A549 treated with Mapracorat at 1 μM for 4 hours (cell line): ENCODE data around the gene ARID1A. TPM values are rescaled to one million over a fixed set of nuclear protein-coding genes. Genes with fewer than 3 reads are reported as not detected.

Experiments
- total RNA-seq: library from RNA; stranded (reverse); fragments of 200-300 nt; extraction: Qiagen RNA extraction; gene quantifications from 5 replicates; pipeline ENCODE4 v1.2.3, GENCODE V29; 2022

Gene ARID1A
- 33.6 to 39.1 TPM (median 35.6 TPM) in 5 replicates for total RNA-seq

DNA sequence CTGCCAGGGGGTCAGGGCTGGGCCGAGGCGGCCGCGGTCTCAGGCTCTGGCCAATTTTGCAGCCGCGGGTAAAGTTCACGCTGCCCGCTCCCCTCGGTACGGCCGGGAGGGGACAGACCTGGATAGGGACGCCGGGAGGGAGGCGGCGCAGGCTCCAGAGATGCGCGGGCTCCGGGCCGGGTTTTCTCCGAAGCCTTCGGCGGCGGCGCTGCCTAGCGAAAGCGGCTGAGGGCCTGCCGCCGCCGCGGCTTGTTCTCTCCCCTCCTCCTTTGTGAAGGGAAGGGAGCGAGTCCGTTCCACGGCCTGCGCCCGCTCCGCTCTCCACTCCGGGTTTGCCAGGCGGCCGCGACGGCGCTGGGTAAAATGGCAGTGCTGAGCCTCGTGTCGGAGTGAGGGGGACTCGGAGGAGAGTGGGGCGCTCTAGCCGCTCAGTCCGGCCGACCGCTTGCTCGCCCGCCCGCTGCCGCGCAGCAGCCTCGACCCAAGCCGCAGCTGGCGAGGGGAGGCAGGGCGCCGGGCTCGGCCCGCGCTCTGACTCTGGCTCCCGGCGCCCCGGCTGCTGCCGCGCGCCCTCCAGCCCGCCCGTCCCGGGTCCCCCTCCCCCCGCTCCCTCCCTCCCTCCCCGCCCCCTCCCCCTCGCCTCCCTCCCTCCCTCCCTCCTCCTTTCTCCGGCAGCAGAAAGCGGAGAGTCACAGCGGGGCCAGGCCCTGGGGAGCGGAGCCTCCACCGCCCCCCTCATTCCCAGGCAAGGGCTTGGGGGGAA, at the start of gene ARID1A:
Gene ARID1A (plus strand): TSS at position 660 of the 763 bp plus-strand sequence. CDS start 389 bp downstream, outside the sequence.

DNA sequence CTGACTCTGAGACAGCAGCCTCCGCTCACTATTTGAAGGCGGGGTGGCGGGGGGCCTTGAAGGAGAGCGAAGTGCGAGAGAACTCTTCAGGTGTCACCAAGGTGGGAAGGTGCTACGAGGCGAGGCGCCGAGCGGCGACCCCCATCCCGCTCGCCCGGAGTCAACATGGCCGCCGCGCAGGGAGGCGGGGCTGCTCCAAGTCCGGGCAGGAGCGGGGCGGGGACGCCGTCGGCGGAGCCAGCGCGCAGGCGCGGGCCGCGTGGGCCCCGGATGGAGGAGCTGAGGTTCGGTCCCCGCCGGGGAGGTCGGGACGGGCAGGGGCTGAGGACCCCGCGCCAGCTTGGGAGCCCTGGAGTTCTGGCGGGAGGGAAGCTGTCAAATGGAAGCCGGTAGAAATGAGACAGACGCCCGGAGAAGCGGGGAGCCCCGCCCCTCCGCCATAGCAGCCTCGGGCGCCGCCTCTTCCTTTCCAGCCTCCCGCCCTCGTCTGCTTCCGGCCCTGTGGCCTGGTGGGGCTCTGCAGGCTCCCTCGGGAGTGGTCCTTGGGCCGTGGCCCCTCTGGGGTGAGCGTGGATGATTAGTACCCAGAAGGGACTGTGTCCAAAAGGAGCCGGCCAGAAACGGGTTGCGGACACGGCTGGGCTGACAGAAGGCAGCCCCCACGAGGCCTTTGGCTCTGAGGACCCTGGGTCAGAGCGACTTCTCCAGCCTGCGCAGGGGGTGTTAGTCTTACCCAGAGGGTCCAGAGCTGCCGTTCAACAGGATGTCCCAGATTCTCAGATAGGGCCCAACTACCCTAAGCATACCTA, 92.1 kb downstream of the ARID1A start, which contains the start of gene PIGV:
Gene PIGV (plus strand): TSS at position 245 of the 809 bp plus-strand sequence. CDS start 2,866 bp downstream, outside the sequence.

DNA sequence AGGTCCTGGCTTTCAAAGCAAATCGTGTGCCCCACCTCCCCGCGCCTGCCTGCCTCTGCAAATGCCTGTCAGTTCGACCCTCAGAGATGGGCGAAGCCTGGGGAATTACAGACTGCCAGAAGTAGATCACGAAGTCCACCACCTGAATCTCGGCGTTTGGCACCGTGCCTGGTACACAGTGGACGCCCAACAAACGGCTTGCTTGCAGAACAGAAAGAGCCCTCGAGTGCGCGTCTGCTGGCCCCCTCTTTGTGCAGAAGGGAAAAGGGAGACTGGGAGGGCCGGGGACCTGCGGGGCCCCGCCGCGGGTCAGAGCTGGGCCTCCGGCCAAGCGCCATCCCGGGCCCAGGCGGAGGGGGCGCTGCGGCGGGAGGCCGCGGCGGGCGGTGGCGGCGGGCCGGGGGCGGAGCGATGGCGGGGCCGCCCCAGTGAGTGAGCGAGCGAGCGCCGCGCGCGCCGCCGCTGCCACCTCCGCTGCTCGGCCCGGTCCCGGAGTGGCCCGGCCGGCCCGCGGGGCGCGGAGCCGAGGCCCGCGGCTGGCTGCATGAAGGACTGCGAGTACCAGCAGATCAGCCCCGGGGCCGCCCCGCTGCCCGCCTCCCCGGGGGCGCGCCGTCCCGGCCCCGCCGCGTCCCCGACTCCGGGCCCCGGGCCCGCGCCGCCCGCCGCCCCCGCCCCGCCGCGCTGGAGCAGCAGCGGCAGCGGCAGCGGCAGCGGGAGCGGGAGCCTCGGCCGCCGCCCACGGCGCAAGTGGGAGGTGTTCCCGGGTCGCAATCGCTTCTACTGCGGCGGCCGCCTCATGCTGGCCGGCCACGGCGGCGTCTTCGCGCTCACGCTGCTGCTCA, 130.7 kb downstream of the ARID1A start, which contains the start of gene ZDHHC18:
Gene ZDHHC18 (plus strand): TSS at position 428 of the 845 bp plus-strand sequence. CDS start 117 bp downstream, at position 545.

Other genes starting within 250 kb of the ARID1A start
- 334 to 423 TPM (median 346 TPM) in 5 replicates for gene HMGN2, start 223.6 kb upstream of the ARID1A start, total RNA-seq
- gene RPS6KA1, start 166.3 kb upstream of the ARID1A start, total RNA-seq, result 14.6 to 17.6 TPM (median 16.7 TPM) in 5 replicates
- 5.1 to 6.1 TPM (median 5.5 TPM) in 5 replicates for gene PIGV, start 91.9 kb downstream of the ARID1A start, total RNA-seq
- 35.3 to 46.7 TPM (median 42.2 TPM) in 5 replicates for gene ZDHHC18, start 130.7 kb downstream of the ARID1A start, total RNA-seq
- gene SFN, start 167.1 kb downstream of the ARID1A start, total RNA-seq, result 503 to 710 TPM (median 599 TPM) in 5 replicates
- gene GPN2, start 194.3 kb downstream of the ARID1A start, total RNA-seq, result 23.5 to 29.8 TPM (median 28.4 TPM) in 5 replicates
- gene GPATCH3, start 204.5 kb downstream of the ARID1A start, total RNA-seq, result 9.6 to 14.3 TPM (median 10.1 TPM) in 5 replicates
- not detected in 5 replicates for gene NR0B2, start 218.0 kb downstream of the ARID1A start, total RNA-seq
- 122 to 142 TPM (median 130 TPM) in 5 replicates for gene NUDC, start 225.7 kb downstream of the ARID1A start, total RNA-seq